ENCODE measurements around the gene FSD2.

DNA sequence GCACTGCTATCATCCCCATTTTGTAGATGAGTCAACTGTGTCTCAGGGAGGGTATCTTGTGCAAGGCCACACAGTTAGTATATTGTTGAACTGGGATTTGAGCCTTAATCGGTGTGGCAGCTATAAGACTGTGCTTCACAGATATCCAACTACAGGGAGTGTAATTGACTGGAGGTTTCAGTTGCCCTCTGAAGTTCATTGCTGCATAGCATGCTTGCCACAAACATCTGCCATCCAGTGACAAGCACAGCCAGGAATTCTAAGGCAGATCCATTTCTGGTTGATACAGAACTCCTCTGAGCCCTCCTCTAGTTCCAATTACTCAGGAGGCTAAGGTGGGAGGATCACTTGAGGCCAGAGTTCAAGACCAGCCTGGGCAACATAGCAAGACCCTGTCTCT is 16.4 kb downstream of the FSD2 start:
- TF ChIP-seq, protein P1, sequence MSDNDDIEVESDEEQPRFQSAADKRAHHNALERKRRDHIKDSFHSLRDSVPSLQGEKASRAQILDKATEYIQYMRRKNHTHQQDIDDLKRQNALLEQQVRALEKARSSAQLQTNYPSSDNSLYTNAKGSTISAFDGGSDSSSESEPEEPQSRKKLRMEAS (IDR thresholded peaks at IDR 0.05; ENCODE audit: low read depth, low read length): no peak
- TF ChIP-seq EP300 (IDR thresholded peaks at IDR 0.05; ENCODE audit: borderline replicate concordance in 1 of 2, control insufficient read depth in 1 of 2, low read depth in 2 of 2, low read length in 2 of 2) (no peak), STAT3 (IDR thresholded peaks at IDR 0.05; ENCODE audit: low read depth, low read length) (no peak), POLR2A (IDR thresholded peaks at IDR 0.05; ENCODE audit: low read depth, low read length) (no peak), POLR2AphosphoS5 (IDR thresholded peaks at IDR 0.05; ENCODE audit: low read length) (no peak)
- TF ChIP-seq, protein P2, sequence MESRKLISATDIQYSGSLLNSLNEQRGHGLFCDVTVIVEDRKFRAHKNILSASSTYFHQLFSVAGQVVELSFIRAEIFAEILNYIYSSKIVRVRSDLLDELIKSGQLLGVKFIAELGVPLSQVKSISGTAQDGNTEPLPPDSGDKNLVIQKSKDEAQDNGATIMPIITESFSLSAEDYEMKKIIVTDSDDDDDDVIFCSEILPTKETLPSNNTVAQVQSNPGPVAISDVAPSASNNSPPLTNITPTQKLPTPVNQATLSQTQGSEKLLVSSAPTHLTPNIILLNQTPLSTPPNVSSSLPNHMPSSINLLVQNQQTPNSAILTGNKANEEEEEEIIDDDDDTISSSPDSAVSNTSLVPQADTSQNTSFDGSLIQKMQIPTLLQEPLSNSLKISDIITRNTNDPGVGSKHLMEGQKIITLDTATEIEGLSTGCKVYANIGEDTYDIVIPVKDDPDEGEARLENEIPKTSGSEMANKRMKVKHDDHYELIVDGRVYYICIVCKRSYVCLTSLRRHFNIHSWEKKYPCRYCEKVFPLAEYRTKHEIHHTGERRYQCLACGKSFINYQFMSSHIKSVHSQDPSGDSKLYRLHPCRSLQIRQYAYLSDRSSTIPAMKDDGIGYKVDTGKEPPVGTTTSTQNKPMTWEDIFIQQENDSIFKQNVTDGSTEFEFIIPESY (IDR thresholded peaks at IDR 0.05): no peak
- TF ChIP-seq, protein P3, sequence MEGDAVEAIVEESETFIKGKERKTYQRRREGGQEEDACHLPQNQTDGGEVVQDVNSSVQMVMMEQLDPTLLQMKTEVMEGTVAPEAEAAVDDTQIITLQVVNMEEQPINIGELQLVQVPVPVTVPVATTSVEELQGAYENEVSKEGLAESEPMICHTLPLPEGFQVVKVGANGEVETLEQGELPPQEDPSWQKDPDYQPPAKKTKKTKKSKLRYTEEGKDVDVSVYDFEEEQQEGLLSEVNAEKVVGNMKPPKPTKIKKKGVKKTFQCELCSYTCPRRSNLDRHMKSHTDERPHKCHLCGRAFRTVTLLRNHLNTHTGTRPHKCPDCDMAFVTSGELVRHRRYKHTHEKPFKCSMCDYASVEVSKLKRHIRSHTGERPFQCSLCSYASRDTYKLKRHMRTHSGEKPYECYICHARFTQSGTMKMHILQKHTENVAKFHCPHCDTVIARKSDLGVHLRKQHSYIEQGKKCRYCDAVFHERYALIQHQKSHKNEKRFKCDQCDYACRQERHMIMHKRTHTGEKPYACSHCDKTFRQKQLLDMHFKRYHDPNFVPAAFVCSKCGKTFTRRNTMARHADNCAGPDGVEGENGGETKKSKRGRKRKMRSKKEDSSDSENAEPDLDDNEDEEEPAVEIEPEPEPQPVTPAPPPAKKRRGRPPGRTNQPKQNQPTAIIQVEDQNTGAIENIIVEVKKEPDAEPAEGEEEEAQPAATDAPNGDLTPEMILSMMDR (IDR thresholded peaks at IDR 0.05 in 2 of 3, conservative IDR thresholded peaks at IDR 0.05 in 1 of 3; ENCODE audit: control insufficient read depth in 2 of 3, extremely low read depth in 1 of 3, insufficient read depth in 1 of 3, low read depth in 3 of 3, low read length in 3 of 3): no peak

All from GM12878 (cell line).